Uterus (tissue), 4 donors: ENCODE data around the gene BTBD6. TPM values are rescaled to one million over a fixed set of nuclear protein-coding genes. Genes with fewer than 3 reads are reported as not detected.

Experiments
- DNase-seq, 2 donors: peaks; one replicate each; pipeline ENCODE4 v3.0.0-alpha.2; 2019 to 2020
- H3K27ac ChIP-seq, 2 donors: fragments of 200-600 bp; sonication (generic); 1 replicate in 1 of 2; 2 replicates in 1 of 2; pipeline ENCODE4 v1.5.1; 2016 to 2018
- H3K27me3 ChIP-seq, 2 donors: fragments of 200-600 bp; sonication (generic); one replicate each; pipeline ENCODE4 v1.5.1; 2018 to 2019; ENCODE audit warnings: control low read depth in 1 of 2
- H3K36me3 ChIP-seq, 2 donors: fragments of 200-600 bp; sonication (generic); one replicate each; pipeline ENCODE4 v1.5.1; 2019; ENCODE audit warnings: control low read depth in 1 of 2
- H3K4me1 ChIP-seq, 2 donors: fragments of 200-600 bp; sonication (generic); one replicate each; pipeline ENCODE4 v1.5.1; 2018 to 2019; ENCODE audit warnings: control low read depth in 1 of 2
- H3K4me3 ChIP-seq, 2 donors: fragments of 200-600 bp; sonication (generic); 1 replicate in 1 of 2; 2 replicates in 1 of 2; pipeline ENCODE4 v1.5.1; 2018 to 2019; ENCODE audit warnings: mild to moderate bottlenecking in 1 of 2
- H3K9me3 ChIP-seq, 2 donors: fragments of 200-600 bp; sonication (generic); one replicate each; pipeline ENCODE4 v1.5.1; 2019; ENCODE audit warnings: control low read depth in 1 of 2
- CTCF ChIP-seq, 4 experiments: fragments of 200-600 bp in 2 of 4; fragments of 450-650 bp in 2 of 4; sonication (generic) in 2 of 4; IDR thresholded peaks; one replicate each; pipeline ENCODE4 v1.5.1; 2016 to 2019; ENCODE audit warnings: antibody characterized with exemption in 4 of 4, mild to moderate bottlenecking in 2 of 4, moderate library complexity in 1 of 4
- POLR2A ChIP-seq, 2 donors: fragments of 450-650 bp; IDR thresholded peaks; one replicate each; pipeline ENCODE4 v1.6.1; 2016; ENCODE audit warnings: antibody characterized with exemption in 2 of 2, mild to moderate bottlenecking in 1 of 2, moderate library complexity in 1 of 2
- intact Hi-C: fragments of 100-400 bp; cut with DNase I; formaldehyde crosslinking; loops from one replicate; pipeline ENCODE4 v1.15.1; 2023; ENCODE audit warnings: low total_unique reads
- total RNA-seq, 4 donors: library from RNA; depleted of rRNA in 3 of 4; stranded (reverse); fragments of >200 nt in 3 of 4; gene quantifications; one replicate each; pipeline versions ENCODE4 v1.1.0 to v1.2.4, GENCODE V29; 2014 to 2023
- donor health status: DM: yes; HTN: yes; CAD: no.

Gene BTBD6
- total RNA-seq, 4 donors from 2014 or later = 12.8 to 41.9 (median 27.9) TPM

DNA sequence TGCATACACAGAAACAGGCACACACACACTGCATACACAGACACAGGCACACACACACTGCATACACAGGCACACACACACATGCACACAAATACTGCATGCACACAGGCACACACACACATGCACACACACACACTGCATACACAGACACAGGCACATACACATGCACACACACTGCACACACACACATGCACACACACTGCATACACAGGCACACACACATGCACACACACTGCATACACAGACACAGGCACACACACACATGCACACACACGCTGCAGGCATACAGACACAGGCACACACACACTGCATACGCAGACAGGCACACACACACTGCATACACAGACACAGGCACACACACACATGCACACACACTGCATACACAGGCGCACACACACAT lies 32.7 kb upstream of the BTBD6 start:
- Histone ChIP-seq H3K4me3 (no peak overlapping the region), H3K9me3 (no peaks in the 10 kb centered on the region), H3K27me3 (no peaks in the 10 kb centered on the region), H3K36me3 (no peaks in the 10 kb centered on the region), H3K4me1 (no peaks in the 10 kb centered on the region), H3K27ac (no peak overlapping the region)
- intact Hi-C loops = no loop called here
- no peak for DNase-seq
- TF ChIP-seq POLR2A (IDR thresholded peaks at IDR 0.05) (no peak), CTCF (IDR thresholded peaks at IDR 0.05) (no peak)

DNA sequence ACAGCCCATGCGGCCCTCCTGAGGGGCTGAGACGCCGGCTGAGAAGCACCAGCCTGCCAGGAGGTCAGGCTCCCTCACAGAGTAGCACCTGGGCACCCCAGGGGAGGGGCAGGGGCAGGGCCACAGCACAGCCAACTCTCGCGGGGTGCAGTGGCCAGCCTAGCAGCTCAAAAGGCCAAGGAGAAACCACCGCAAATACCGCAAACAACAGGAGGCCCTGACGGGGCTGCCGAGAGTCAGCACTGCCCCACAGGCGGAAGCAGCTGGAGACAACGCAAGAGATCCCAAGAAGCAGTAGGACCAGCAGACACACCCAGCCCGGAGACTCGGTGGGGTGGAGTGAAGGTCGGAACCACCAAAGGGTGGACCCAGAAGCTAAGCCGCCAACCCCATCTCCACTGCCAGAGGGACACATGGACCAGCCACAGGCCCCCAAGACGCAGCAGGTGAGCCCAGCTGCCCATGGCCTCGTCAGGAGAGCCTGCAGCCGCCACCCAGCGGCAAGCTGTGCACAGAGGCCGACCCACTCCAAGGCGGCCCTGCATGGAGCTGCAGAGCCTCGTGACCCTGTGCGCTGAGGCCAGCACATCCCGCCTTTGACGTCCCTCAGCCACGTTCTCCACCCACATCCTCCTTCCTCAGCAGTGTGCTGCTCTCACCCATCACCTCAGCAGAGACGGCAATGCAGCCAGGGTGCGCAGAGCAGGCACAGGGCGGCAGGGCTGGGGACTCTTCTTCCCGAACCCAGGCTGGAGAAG lies 31.7 kb upstream of the BTBD6 start:
- DNase-seq = no peak
- no peaks in the 10 kb centered on the region for H3K36me3 ChIP-seq

DNA sequence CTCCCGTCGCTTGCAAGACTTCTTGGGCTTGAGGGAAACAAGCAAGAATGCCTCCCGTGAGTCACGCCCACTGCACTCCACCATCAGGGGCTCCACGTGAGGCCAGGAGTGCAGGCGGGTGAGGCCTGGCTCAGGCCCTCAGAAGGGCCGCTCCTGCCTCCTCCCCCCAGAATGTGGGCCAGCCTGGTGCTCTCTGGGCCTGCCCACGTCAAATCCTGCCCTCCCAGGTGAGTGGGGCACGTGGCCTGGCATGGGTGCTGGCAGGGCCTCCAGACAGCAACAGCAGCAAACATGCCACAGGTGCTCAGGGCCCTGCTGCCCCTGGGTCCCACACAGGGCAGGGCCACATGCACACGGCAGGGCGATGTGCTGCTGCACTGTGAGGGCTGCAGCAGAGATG lies 30.6 kb upstream of the BTBD6 start:
- Histone ChIP-seq H3K27ac (no peak overlapping the region), H3K36me3 (no peaks in the 10 kb centered on the region), H3K9me3 (no peaks in the 10 kb centered on the region), H3K27me3 (no peaks in the 10 kb centered on the region), H3K4me1 (no peaks in the 10 kb centered on the region), H3K4me3 (no peak overlapping the region)
- intact Hi-C loops = no loop called here
- no peak for DNase-seq
- TF ChIP-seq CTCF (IDR thresholded peaks at IDR 0.05) (no peak), POLR2A (IDR thresholded peaks at IDR 0.05) (no peak)

More for the DNA sequence above, 31.7 kb upstream of the BTBD6 start:
- intact Hi-C loops = no loop called here
- no peaks in the 10 kb centered on the region for H3K4me1 ChIP-seq
- H3K27ac ChIP-seq = no peak overlapping the region
- H3K27me3 ChIP-seq = no peaks in the 10 kb centered on the region
- H3K9me3 ChIP-seq = no peaks in the 10 kb centered on the region
- H3K4me3 ChIP-seq = no peak overlapping the region
- no peak for TF ChIP-seq CTCF (IDR thresholded peaks at IDR 0.05)
- no peak for TF ChIP-seq POLR2A (IDR thresholded peaks at IDR 0.05)

DNA sequence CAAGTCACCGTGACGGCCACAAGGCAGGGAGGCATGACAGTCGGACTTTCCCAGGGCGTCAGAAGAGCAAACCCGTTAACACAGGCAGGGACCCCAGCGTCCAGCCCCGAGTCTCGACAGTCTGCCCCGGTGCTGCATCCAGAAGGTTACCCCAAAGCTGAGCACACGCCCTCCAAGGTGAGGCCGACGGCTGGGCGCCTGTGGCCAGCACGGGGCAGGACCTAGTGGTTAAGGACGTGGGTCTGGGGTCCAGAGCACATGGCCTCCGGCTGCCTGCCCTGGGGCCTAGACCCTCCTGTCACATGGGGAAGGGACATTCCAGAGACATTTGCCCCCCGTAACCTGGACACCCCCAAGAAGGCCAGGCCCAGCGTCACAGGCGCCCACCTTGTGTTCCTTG lies 29.7 kb upstream of the BTBD6 start:
- TF ChIP-seq CTCF (IDR thresholded peaks at IDR 0.05) (no peak), POLR2A (IDR thresholded peaks at IDR 0.05) (no peak)
- Histone ChIP-seq H3K36me3 (no peaks in the 10 kb centered on the region), H3K4me3 (no peak overlapping the region), H3K4me1 (no peaks in the 10 kb centered on the region), H3K27ac (no peak overlapping the region), H3K27me3 (no peaks in the 10 kb centered on the region), H3K9me3 (no peaks in the 10 kb centered on the region)
- no peak for DNase-seq
- intact Hi-C loops = no loop called here

DNA sequence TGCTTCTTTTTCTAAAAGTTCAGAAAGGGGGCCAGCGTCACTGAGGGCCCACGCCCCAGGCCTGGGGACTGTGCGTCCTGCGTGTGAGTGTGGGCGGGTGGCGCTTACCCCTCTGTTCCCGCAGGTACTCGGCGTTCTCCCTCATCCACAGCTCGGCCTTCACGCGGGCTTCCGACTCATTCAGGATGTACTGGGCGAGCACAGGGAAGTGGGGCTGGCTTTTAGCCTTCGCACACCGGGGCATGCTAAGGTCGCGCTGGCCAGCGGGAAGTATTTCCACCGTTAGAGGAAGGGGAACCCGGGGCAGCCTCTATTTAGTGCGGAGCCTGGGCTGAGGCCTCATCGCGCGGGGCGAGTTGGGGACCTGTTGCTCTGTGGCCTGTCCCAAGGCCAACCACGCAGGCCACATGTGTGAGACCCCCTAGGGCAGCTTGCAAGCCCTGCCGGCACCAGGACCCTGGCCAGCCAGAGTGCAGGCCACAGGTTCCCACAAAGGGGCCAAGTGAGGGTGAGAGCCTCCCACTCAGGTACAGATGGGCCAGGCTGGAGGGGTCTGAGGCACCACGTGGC lies 29.2 kb upstream of the BTBD6 start:
- Histone ChIP-seq H3K4me1 (no peaks in the 10 kb centered on the region), H3K27me3 (no peaks in the 10 kb centered on the region), H3K4me3 (no peak overlapping the region), H3K9me3 (no peaks in the 10 kb centered on the region), H3K36me3 (no peaks in the 10 kb centered on the region), H3K27ac (no peak overlapping the region)
- TF ChIP-seq CTCF (IDR thresholded peaks at IDR 0.05) (no peak), POLR2A (IDR thresholded peaks at IDR 0.05) (no peak)
- DNase-seq = no peak
- intact Hi-C loops = no loop called here
